IMR-90 (cell line): ENCODE results near the gene TMEM208. TPM values are rescaled to one million over a fixed set of nuclear protein-coding genes. Genes with fewer than 3 reads are reported as not detected.

ENCODE experiments used
- ATAC-seq: fragments of 200-7000 bp; cut with Tn5 transposase; 2 replicates; pipeline ENCODE4 v1.9.1; 2020; ENCODE audit warnings: low read depth, mild to moderate bottlenecking, moderate library complexity
- BruUV-seq: library from RNA; stranded (reverse); fragments of 400-500 nt; replicated peaks from 2 replicates; lab custom pipeline; 2021; lab: Mats Ljungman, UMichigan
- CTCF ChIA-PET: fragments of 300-600 bp; formaldehyde crosslinking; extraction: SDS; loops from one replicate; lab custom pipeline; 2021; ENCODE audit warnings: antibody characterized with exemption; lab: Yijun Ruan, JAX
- POLR2A ChIA-PET: fragments of 300-600 bp; sonication (Branson Sonifier 250); formaldehyde crosslinking; loops from one replicate; lab custom pipeline; 2022; ENCODE audit warnings: antibody characterized with exemption; ENCODE audit not compliant: unreplicated experiment; lab: Charles Lee
- DNase-seq: peaks from one replicate; pipeline ENCODE4 v3.0.0; 2013
- H2AFZ ChIP-seq: replicated peaks from 2 replicates; pipeline ENCODE3; 2013; ENCODE audit warnings: low read length, mild to moderate bottlenecking; ENCODE audit not compliant: poor library complexity
- H2AK5ac ChIP-seq: 2 replicates; pipeline ENCODE4 v1.6.1; 2013; ENCODE audit warnings: low read depth, low read length, inconsistent platforms
- H2AK9ac ChIP-seq: replicated peaks from 2 replicates; pipeline ENCODE3; 2013; ENCODE audit warnings: mild to moderate bottlenecking, low read depth, low read length, moderate library complexity; ENCODE audit not compliant: poor library complexity
- H2BK120ac ChIP-seq: 2 replicates; pipeline ENCODE4 v1.6.1; 2013; ENCODE audit warnings: low read depth, low read length, inconsistent platforms
- H2BK15ac ChIP-seq: 3 replicates; pipeline ENCODE4 v1.6.1; 2013; ENCODE audit warnings: low read depth, low read length, inconsistent platforms
- H2BK20ac ChIP-seq: 2 replicates; pipeline ENCODE4 v1.6.1; 2013; ENCODE audit warnings: low read depth, mild to moderate bottlenecking, inconsistent platforms, low read length, moderate library complexity
- H2BK5ac ChIP-seq: 2 replicates; pipeline ENCODE4 v1.6.1; 2013; ENCODE audit warnings: mild to moderate bottlenecking, low read depth, low read length, inconsistent platforms; ENCODE audit not compliant: poor library complexity, severe bottlenecking
- H3K14ac ChIP-seq: replicated peaks from 2 replicates; pipeline ENCODE4 v1.6.1; 2013; ENCODE audit warnings: low read depth, low read length, inconsistent platforms
- H3K18ac ChIP-seq: 2 replicates; pipeline ENCODE4 v1.6.1; 2013; ENCODE audit warnings: low read depth, low read length, control low read depth
- H3K23ac ChIP-seq: 2 replicates; pipeline ENCODE4 v1.6.1; 2013; ENCODE audit warnings: low read depth, low read length, inconsistent platforms
- H3K27ac ChIP-seq: 2 replicates; pipeline ENCODE4 v1.5.1; 2013; ENCODE audit warnings: mild to moderate bottlenecking, control low read depth, low read length; ENCODE audit not compliant: insufficient read depth
- H3K27me3 ChIP-seq: 2 replicates; pipeline ENCODE4 v1.6.1; 2013; ENCODE audit warnings: low read length; ENCODE audit not compliant: control insufficient read depth, insufficient read depth
- H3K36me3 ChIP-seq: 2 replicates; pipeline ENCODE4 v1.6.1; 2013; ENCODE audit warnings: low read length, mixed read lengths; ENCODE audit not compliant: control insufficient read depth, insufficient read depth
- H3K4ac ChIP-seq: 2 replicates; pipeline ENCODE4 v1.6.1; 2013; ENCODE audit warnings: low read depth, low read length, inconsistent platforms
- H3K4me1 ChIP-seq: 2 replicates; pipeline ENCODE4 v1.6.1; 2013; ENCODE audit warnings: low read length, mixed read lengths; ENCODE audit not compliant: control insufficient read depth, insufficient read depth
- H3K4me2 ChIP-seq: 2 replicates; pipeline ENCODE4 v1.6.1; 2013; ENCODE audit warnings: low read depth, mild to moderate bottlenecking, control low read depth, low read length, moderate library complexity
- H3K4me3 ChIP-seq: 2 replicates; pipeline ENCODE4 v1.5.1; 2013; ENCODE audit warnings: low read depth, mild to moderate bottlenecking, control low read depth, low read length, moderate library complexity; ENCODE audit not compliant: insufficient read depth
- H3K56ac ChIP-seq: 2 replicates; pipeline ENCODE4 v1.6.1; 2013; ENCODE audit warnings: low read length, inconsistent platforms; ENCODE audit not compliant: insufficient read depth; ENCODE audit errors: extremely low read depth
- H3K79me1 ChIP-seq, 2 experiments: 2 replicates each; pipeline ENCODE4 v1.6.1; 2013; ENCODE audit warnings: low read length in 2 of 2, inconsistent platforms in 1 of 2, low read depth in 1 of 2
- H3K9ac ChIP-seq: 2 replicates; pipeline ENCODE4 v1.6.1; 2013; ENCODE audit warnings: low read depth, low read length, control low read depth
- H3K9me1 ChIP-seq: 2 replicates; pipeline ENCODE4 v1.6.1; 2013; ENCODE audit warnings: low read length, inconsistent platforms; ENCODE audit not compliant: insufficient read depth
- H3K9me3 ChIP-seq: 2 replicates; pipeline ENCODE4 v1.6.1; 2013; ENCODE audit warnings: low read length; ENCODE audit not compliant: control insufficient read depth, insufficient read depth
- H4K20me1 ChIP-seq: 2 replicates; pipeline ENCODE4 v1.6.1; 2013; ENCODE audit warnings: low read length, inconsistent platforms; ENCODE audit not compliant: insufficient read depth
- H4K5ac ChIP-seq: 2 replicates; pipeline ENCODE4 v1.6.1; 2013; ENCODE audit warnings: mild to moderate bottlenecking, low read depth, low read length, control low read depth
- H4K8ac ChIP-seq, 2 experiments: 2 replicates each; pipeline ENCODE4 v1.6.1; 2013; ENCODE audit warnings: low read depth in 2 of 2, low read length in 2 of 2, control low read depth in 1 of 2, inconsistent platforms in 1 of 2
- H4K91ac ChIP-seq: 2 replicates; pipeline ENCODE4 v1.6.1; 2013; ENCODE audit warnings: low read depth, low read length, inconsistent platforms; ENCODE audit not compliant: insufficient read depth
- FOS ChIP-seq: fragments of 150-350 bp; IDR thresholded peaks from 2 replicates; pipeline ENCODE4 v1.6.1; 2016; ENCODE audit warnings: low read depth, low read length
- USF2 ChIP-seq: fragments of 150-350 bp; IDR thresholded peaks from 2 replicates; pipeline ENCODE4 v1.6.1; 2017; ENCODE audit warnings: mild to moderate bottlenecking, antibody characterized with exemption, low read length, low read depth
- WGBS, 2 experiments: methylation state at CpG; one replicate each; pipeline versions ENCODE4 v1.1.5 to v1.1.7; 2013; ENCODE audit warnings: missing lambda C conversion rate in 2 of 2; ENCODE audit not compliant: insufficient read length in 1 of 2; ENCODE audit errors: extremely low coverage in 2 of 2; 5-methylcytosine and 5-hydroxymethylcytosine counted together
- dilution Hi-C: fragments of 300-500 bp; cut with HindIII; formaldehyde crosslinking; loops from one replicate; pipeline ENCODE4 v1.14.3; 2018; ENCODE audit warnings: low sequenced_read_pairs; ENCODE audit not compliant: unreplicated experiment
- in situ Hi-C: fragments of 300-500 bp; cut with MboI; formaldehyde crosslinking; loops from 3 replicates; pipeline ENCODE4 v1.14.3; 2019; ENCODE audit warnings: low sequenced_read_pairs, inconsistent platforms, mixed read lengths
- intact Hi-C: fragments of 100-400 bp; cut with micrococcal nuclease; formaldehyde crosslinking; loops from 2 replicates; pipeline ENCODE4 v1.10.0; 2022
- polyA plus RNA-seq, 3 experiments: library from polyadenylated mRNA; depleted of rRNA; stranded (reverse); fragments of >200 nt; gene quantifications; 2 replicates each; pipeline ENCODE4 v1.2.3, GENCODE V29; 2012; ENCODE audit warnings: low replicate concordance in 1 of 3
- total RNA-seq: library from RNA; depleted of rRNA; stranded (reverse); fragments of >200 nt; gene quantifications from 2 replicates; pipeline ENCODE4 v1.2.3, GENCODE V29; 2012

The TMEM208 gene
- total and polyA plus RNA-seq, 2 of the 4 experiments (the other 2 are of a cell fraction): 65.6 to 66.5 TPM

GRCh38 chr16:67245674-67246080 is 18.7 kb downstream of the TMEM208 start:
- H4K20me1 ChIP-seq: no peaks in the 10 kb centered on the region; the same call in none of the 2 replicates
- peak overlapping the region; percentile 88 for H4K91ac ChIP-seq
- no peaks in the 10 kb centered on the region for H3K36me3 ChIP-seq
- H3K9me1 ChIP-seq: peaks cover 35% of the 10 kb centered on the region
- H3K18ac ChIP-seq: 0 out of 2 replicates have a peak overlapping the region, but pooled peaks have one; percentile 17
- H3K27me3 ChIP-seq: no peaks in the 10 kb centered on the region
- 0% methylated on average over 1 of the region's 8 CpGs; no CpG with 5 or more reads in 1 of the 2 experiments for WGBS, 2 experiments
- peak overlapping the region; percentile 88 for H3K27ac ChIP-seq
- H3K14ac ChIP-seq: peak overlapping the region; percentile 97
- DNase-seq: no peak
- H2BK120ac ChIP-seq: peak overlapping the region; percentile 91
- TF ChIP-seq FOS (no peak), USF2 (peak; percentile 85; the same call in 1 of the 2 replicates)
- intact Hi-C loops (loop anchor here (1.0 to 5.0 kb wide), 2 partner anchors 18 to 147 kb away; partner anchors contain the start of genes TMEM208 and TPPP3), in situ Hi-C loops (no loop called here), dilution Hi-C loops (no loop called here)
- peak overlapping the region; percentile 99 for H2AK5ac ChIP-seq
- peak overlapping the region; percentile 92; the same call in 1 of the 2 replicates for H3K23ac ChIP-seq
- H2BK5ac ChIP-seq: peak overlapping the region; percentile 87
- H4K5ac ChIP-seq: peak overlapping the region; percentile 56; the same call in 1 of the 2 replicates
- CTCF ChIA-PET: interaction anchor here (1.5 to 2.3 kb wide), 2 partner anchors 13 to 87 kb away, joined by 3 to 5 read pairs; no protein-coding TSS in a partner anchor
- no peaks in the 10 kb centered on the region for H3K9me3 ChIP-seq
- H3K79me1 ChIP-seq: peaks cover 22 to 73% of the 10 kb centered on the region in 2 experiments; a peak in 3 of 4 replicates
- peak overlapping the region; percentile 96 for H3K4ac ChIP-seq
- POLR2A ChIA-PET: no interaction called here
- H3K4me3 ChIP-seq: peak overlapping the region; percentile 89
- peak overlapping the region; percentile 61 to 94 for H4K8ac ChIP-seq
- H3K9ac ChIP-seq: peak overlapping the region; percentile 52
- H2BK20ac ChIP-seq: no peak overlapping the region
- H2BK15ac ChIP-seq: no peak overlapping the region
- H3K4me2 ChIP-seq: peak overlapping the region; percentile 69
- peak overlapping the region; percentile 80 for H3K56ac ChIP-seq
- H2AFZ ChIP-seq: peak overlapping the region; percentile 90
- no peak for ATAC-seq
- H2AK9ac ChIP-seq: peak overlapping the region; percentile 97
- H3K4me1 ChIP-seq: peaks cover 54% of the 10 kb centered on the region
- no TSS peak for BruUV-seq
